HL-60 (cell line): ENCODE data around the gene JADE2.

Experiments
- DNase-seq, 2 experiments: peaks; one replicate each; pipeline ENCODE4 v3.0.0-alpha.2; 2010 to 2020; ENCODE audit warnings: low read depth in 1 of 2, low spot score in 1 of 2
- H3K27ac ChIP-seq: fragments of 250-450 bp; sonication (Bioruptor Pico); replicated peaks from 2 replicates; pipeline ENCODE4 v1.5.1; 2020; ENCODE audit warnings: mild to moderate bottlenecking, moderate library complexity
- H3K27me3 ChIP-seq: fragments of 250-450 bp; sonication (Bioruptor Pico); 2 replicates; pipeline ENCODE4 v1.5.1; 2021; ENCODE audit warnings: mild to moderate bottlenecking, moderate library complexity; ENCODE audit not compliant: insufficient read depth, poor library complexity, severe bottlenecking
- H3K4me3 ChIP-seq: replicated peaks from 2 replicates; pipeline ENCODE4 v1.5.1; 2011; ENCODE audit warnings: mild to moderate bottlenecking, control low read depth, low read length; ENCODE audit not compliant: insufficient read depth
- CTCF ChIP-seq: IDR thresholded peaks from one replicate; pipeline ENCODE4 v1.5.1; 2011; ENCODE audit warnings: low read length, control low read depth, inconsistent platforms; ENCODE audit not compliant: insufficient read depth
- GABPA ChIP-seq: IDR thresholded peaks from 2 replicates; pipeline ENCODE4 v1.6.1; 2012; ENCODE audit warnings: low read depth
- POLR2AphosphoS5 ChIP-seq: IDR thresholded peaks from 2 replicates; pipeline ENCODE4 v1.6.1; 2012; ENCODE audit warnings: low read depth
- REST ChIP-seq: IDR thresholded peaks from 2 replicates; pipeline ENCODE4 v1.6.1; 2012; ENCODE audit warnings: low read depth; ENCODE audit not compliant: insufficient replicate concordance
- SPI1 ChIP-seq: IDR thresholded peaks from 2 replicates; pipeline ENCODE4 v1.6.1; 2012; ENCODE audit warnings: low read depth, mild to moderate bottlenecking, borderline replicate concordance

Gene JADE2

GRCh38 chr5:134524272-134524825 lies 1.1 kb upstream of the JADE2 start:
- DNase-seq, result peak; percentile 65 to 67
- H3K27ac ChIP-seq, result peak overlapping the region; percentile 97
- H3K4me3 ChIP-seq, result peak overlapping the region; percentile 69
- no peak for TF ChIP-seq GABPA
- no peak for TF ChIP-seq SPI1
- TF ChIP-seq CTCF, result no peak
- TF ChIP-seq POLR2AphosphoS5, result no peak
- no peak for TF ChIP-seq REST
- no peaks in the 10 kb centered on the region for H3K27me3 ChIP-seq

- Histone ChIP-seq H3K27me3 (no peaks in the 10 kb centered on the region), H3K4me3 (peak overlapping the region; percentile 69), H3K27ac (peak overlapping the region; percentile 97)
- DNase-seq, result peak; percentile 52 to 69
- TF ChIP-seq REST (no peak), CTCF (no peak), POLR2AphosphoS5 (no peak), SPI1 (no peak), GABPA (no peak)
These were observed 413 bp downstream of the JADE2 start for GRCh38 chr5:134525683-134526482.

- Histone ChIP-seq H3K27ac (peak overlapping the region; percentile 97), H3K27me3 (no peaks in the 10 kb centered on the region), H3K4me3 (peak overlapping the region; percentile 69)
- DNase-seq, result peak; percentile 28 to 63
- TF ChIP-seq GABPA (no peak), POLR2AphosphoS5 (no peak), CTCF (no peak), REST (no peak), SPI1 (no peak)
These were observed 1.1 kb downstream of the JADE2 start for GRCh38 chr5:134526483-134527155.
